Thymus (tissue), 11 donors: ENCODE results near the gene TTC31. TPM values are rescaled to one million over a fixed set of nuclear protein-coding genes. Genes with fewer than 3 reads are reported as not detected.
A peak's percentile ranks its signal among the peaks of the same experiment; 100 is the strongest.

Source experiments
- DNase-seq, 9 donors: peaks; one replicate each; pipeline ENCODE4 v3.0.0-alpha.2; 2013; ENCODE audit warnings: low spot score in 9 of 9, low read depth in 6 of 9, missing footprints in 1 of 9
- H3K27ac ChIP-seq, 2 donors: one replicate each; pipeline ENCODE4 v1.5.1; 2013; ENCODE audit warnings: control low read depth in 1 of 2, low read depth in 1 of 2, low read length in 1 of 2, mild to moderate bottlenecking in 1 of 2, moderate library complexity in 1 of 2
- H3K27me3 ChIP-seq, 2 donors: one replicate each; pipeline ENCODE4 v1.5.1; 2013; ENCODE audit warnings: low read length in 1 of 2; ENCODE audit not compliant: control insufficient read depth in 2 of 2, insufficient read depth in 1 of 2
- H3K36me3 ChIP-seq, 2 donors: one replicate each; pipeline ENCODE4 v1.5.1; 2013; ENCODE audit warnings: low read length in 1 of 2, mild to moderate bottlenecking in 1 of 2, moderate library complexity in 1 of 2; ENCODE audit not compliant: control insufficient read depth in 2 of 2, insufficient read depth in 2 of 2
- H3K4me1 ChIP-seq, 2 donors: one replicate each; pipeline ENCODE4 v1.5.1; 2013; ENCODE audit warnings: low read length in 2 of 2; ENCODE audit not compliant: control insufficient read depth in 2 of 2, insufficient read depth in 2 of 2
- H3K4me3 ChIP-seq, 2 donors: one replicate each; pipeline ENCODE4 v1.5.1; 2013; ENCODE audit warnings: low read length in 2 of 2, control low read depth in 1 of 2, mild to moderate bottlenecking in 1 of 2
- H3K9me3 ChIP-seq, 2 donors: one replicate each; pipeline ENCODE4 v1.5.1; 2013; ENCODE audit warnings: low read length in 1 of 2, mild to moderate bottlenecking in 1 of 2; ENCODE audit not compliant: control insufficient read depth in 2 of 2, insufficient read depth in 1 of 2
- WGBS: extraction: QIAGEN DNeasy Blood & Tissue Kit; methylation state at CpG from one replicate; pipeline ENCODE4 v1.1.7; 2013; 5-methylcytosine and 5-hydroxymethylcytosine counted together
- polyA plus RNA-seq: library from polyadenylated mRNA; stranded (reverse); fragments of 200-250 nt; gene quantifications from one replicate; pipeline ENCODE4 v1.2.3, GENCODE V29; 2013
- total RNA-seq: library from RNA; stranded (reverse); fragments of 120-200 nt; gene quantifications from one replicate; pipeline ENCODE4 v1.2.4, GENCODE V29; 2013
- donor health status: healthy.

The TTC31 gene
- total and polyA plus RNA-seq, 2 donors = 10.3 to 23.5 TPM

GRCh38 chr2:74499940-74500577, 17.2 kb downstream of the TTC31 start:
- Histone ChIP-seq H3K4me3 (no peak overlapping the region), H3K36me3 (peaks cover 2 to 5% of the 10 kb centered on the region in 2 donors)
- no peak for DNase-seq

GRCh38 chr2:74500578-74500946, 17.7 kb downstream of the TTC31 start:
- no peak for DNase-seq
- no peak overlapping the region for H3K4me3 ChIP-seq
- H3K4me1 ChIP-seq = peaks cover 20 to 48% of the 10 kb centered on the region in 2 donors
- no peak overlapping the region for H3K27ac ChIP-seq
- H3K9me3 ChIP-seq = peaks cover 2 to 12% of the 10 kb centered on the region in 2 donors
- H3K27me3 ChIP-seq = peaks cover 93 to 98% of the 10 kb centered on the region in 2 donors
- peaks cover 7 to 10% of the 10 kb centered on the region in 2 donors for H3K36me3 ChIP-seq

More at GRCh38 chr2:74499940-74500577, 17.2 kb downstream of the TTC31 start:
- Histone ChIP-seq H3K27ac (no peak overlapping the region), H3K4me1 (peaks cover 20 to 48% of the 10 kb centered on the region in 2 donors), H3K9me3 (peaks cover 2 to 12% of the 10 kb centered on the region in 2 donors), H3K27me3 (peaks cover 90 to 93% of the 10 kb centered on the region in 2 donors)
- 55% methylated on average over 15 of the region's 15 CpGs for WGBS

- DNase-seq = no peak
- peaks cover 89 to 97% of the 10 kb centered on the region in 2 donors for H3K27me3 ChIP-seq
Measured at GRCh38 chr2:74501335-74502071, 18.6 kb downstream of the TTC31 start.

GRCh38 chr2:74502147-74502719, 19.4 kb downstream of the TTC31 start:
- Histone ChIP-seq H3K36me3 (peaks cover 13 to 15% of the 10 kb centered on the region in 2 donors), H3K27ac (no peak overlapping the region), H3K27me3 (peaks cover 83 to 89% of the 10 kb centered on the region in 2 donors), H3K4me3 (peak overlapping the region; percentile 19 to 39), H3K9me3 (peaks cover 2 to 12% of the 10 kb centered on the region in 2 donors), H3K4me1 (peaks cover 28 to 60% of the 10 kb centered on the region in 2 donors)
- WGBS = 12% methylated on average over 32 of the region's 32 CpGs
- no peak for DNase-seq

More at GRCh38 chr2:74501335-74502071, 18.6 kb downstream of the TTC31 start:
- peaks cover 21 to 54% of the 10 kb centered on the region in 2 donors for H3K4me1 ChIP-seq
- H3K9me3 ChIP-seq = peaks cover 2 to 12% of the 10 kb centered on the region in 2 donors
- 77% methylated on average over 18 of the region's 18 CpGs for WGBS
- peak overlapping the region in 1 of 2 donors; percentile 8 for H3K27ac ChIP-seq
- peaks cover 13 to 15% of the 10 kb centered on the region in 2 donors for H3K36me3 ChIP-seq
- H3K4me3 ChIP-seq = no peak overlapping the region

GRCh38 chr2:74502720-74503505, 20.0 kb downstream of the TTC31 start:
- peaks cover 2 to 8% of the 10 kb centered on the region in 2 donors for H3K9me3 ChIP-seq
- peak overlapping the region; percentile 19 to 39 for H3K4me3 ChIP-seq
- 2% methylated on average over 67 of the region's 67 CpGs for WGBS
- H3K36me3 ChIP-seq = peaks cover 13 to 15% of the 10 kb centered on the region in 2 donors
- no peak for DNase-seq
- H3K27ac ChIP-seq = no peak overlapping the region
- peaks cover 76 to 84% of the 10 kb centered on the region in 2 donors for H3K27me3 ChIP-seq
- H3K4me1 ChIP-seq = peaks cover 26 to 56% of the 10 kb centered on the region in 2 donors

- H3K4me1 ChIP-seq = peaks cover 21 to 53% of the 10 kb centered on the region in 2 donors
- peaks cover 2 to 6% of the 10 kb centered on the region in 2 donors for H3K9me3 ChIP-seq
- H3K36me3 ChIP-seq = peaks cover 13 to 15% of the 10 kb centered on the region in 2 donors
- no peak for DNase-seq
- no peak overlapping the region for H3K27ac ChIP-seq
- H3K4me3 ChIP-seq = peak overlapping the region; percentile 19 to 39
- WGBS = 61% methylated on average over 45 of the region's 45 CpGs
- H3K27me3 ChIP-seq = peaks cover 67 to 84% of the 10 kb centered on the region in 2 donors
Measured at GRCh38 chr2:74503506-74504475, 20.9 kb downstream of the TTC31 start.

- H3K9me3 ChIP-seq = peaks cover 0 to 2% of the 10 kb centered on the region in 2 donors
- no peak overlapping the region for H3K27ac ChIP-seq
- H3K27me3 ChIP-seq = peaks cover 66 to 83% of the 10 kb centered on the region in 2 donors
- 98% methylated on average over 3 of the region's 3 CpGs for WGBS
- H3K4me1 ChIP-seq = peaks cover 21 to 45% of the 10 kb centered on the region in 2 donors
- peaks cover 13 to 15% of the 10 kb centered on the region in 2 donors for H3K36me3 ChIP-seq
- no peak for DNase-seq
- H3K4me3 ChIP-seq = no peak overlapping the region
Measured at GRCh38 chr2:74504591-74504990, 21.7 kb downstream of the TTC31 start.
